Breast epithelium (tissue), 3 donors: ENCODE measurements around the gene CCL22.

Experiments used
- POLR2A ChIP-seq: fragments of 450-650 bp; IDR thresholded peaks from one replicate; pipeline ENCODE4 v1.6.1; 2016; ENCODE audit warnings: antibody characterized with exemption, mild to moderate bottlenecking, moderate library complexity
- POLR2AphosphoS5 ChIP-seq, 3 donors: sonication (generic); formaldehyde crosslinking; IDR thresholded peaks; one replicate each; pipeline ENCODE4 v1.6.1; 2017; ENCODE audit warnings: antibody characterized with exemption in 3 of 3
- TF ChIP-seq, protein P1 (sequence below), 3 donors: fragments of 450-650 bp; IDR thresholded peaks; one replicate each; pipeline ENCODE4 v1.5.1; 2016 to 2017; ENCODE audit warnings: antibody characterized with exemption in 3 of 3, mild to moderate bottlenecking in 3 of 3, moderate library complexity in 3 of 3

DNA sequence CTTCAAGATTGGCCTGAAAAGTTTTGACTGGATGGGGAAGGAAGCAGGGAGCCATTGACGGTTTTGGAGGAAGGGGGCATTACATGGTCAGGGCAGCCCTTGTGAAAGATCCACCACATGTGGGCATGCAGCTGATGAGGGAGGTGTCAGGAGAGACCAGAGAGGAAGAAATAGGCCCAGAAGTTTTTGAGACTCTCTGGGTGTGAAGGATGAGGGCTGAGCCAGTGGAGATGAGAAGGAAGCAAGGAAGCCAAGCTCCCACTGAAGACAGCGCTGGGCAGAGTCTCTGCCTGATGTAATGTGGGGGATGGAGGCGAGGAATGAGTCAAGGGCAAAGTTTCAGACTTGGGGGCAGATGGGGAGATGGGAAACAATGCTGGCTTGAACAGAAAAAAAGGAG is 46.5 kb downstream of the CCL22 start:
- TF ChIP-seq POLR2AphosphoS5 (IDR thresholded peaks at IDR 0.05): no peak
- TF ChIP-seq, protein P1, sequence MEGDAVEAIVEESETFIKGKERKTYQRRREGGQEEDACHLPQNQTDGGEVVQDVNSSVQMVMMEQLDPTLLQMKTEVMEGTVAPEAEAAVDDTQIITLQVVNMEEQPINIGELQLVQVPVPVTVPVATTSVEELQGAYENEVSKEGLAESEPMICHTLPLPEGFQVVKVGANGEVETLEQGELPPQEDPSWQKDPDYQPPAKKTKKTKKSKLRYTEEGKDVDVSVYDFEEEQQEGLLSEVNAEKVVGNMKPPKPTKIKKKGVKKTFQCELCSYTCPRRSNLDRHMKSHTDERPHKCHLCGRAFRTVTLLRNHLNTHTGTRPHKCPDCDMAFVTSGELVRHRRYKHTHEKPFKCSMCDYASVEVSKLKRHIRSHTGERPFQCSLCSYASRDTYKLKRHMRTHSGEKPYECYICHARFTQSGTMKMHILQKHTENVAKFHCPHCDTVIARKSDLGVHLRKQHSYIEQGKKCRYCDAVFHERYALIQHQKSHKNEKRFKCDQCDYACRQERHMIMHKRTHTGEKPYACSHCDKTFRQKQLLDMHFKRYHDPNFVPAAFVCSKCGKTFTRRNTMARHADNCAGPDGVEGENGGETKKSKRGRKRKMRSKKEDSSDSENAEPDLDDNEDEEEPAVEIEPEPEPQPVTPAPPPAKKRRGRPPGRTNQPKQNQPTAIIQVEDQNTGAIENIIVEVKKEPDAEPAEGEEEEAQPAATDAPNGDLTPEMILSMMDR (IDR thresholded peaks at IDR 0.05): no peak
- TF ChIP-seq POLR2A: no peak
